Transverse colon (tissue), 3 donors: ENCODE results near the gene PRKG1.

Experiments used
- CTCF ChIP-seq, 5 experiments: fragments of 200-600 bp in 3 of 5; fragments of 450-650 bp in 2 of 5; sonication (generic) in 3 of 5; IDR thresholded peaks; 1 replicate in 2 of 5; 2 replicates in 3 of 5; pipeline ENCODE4 v1.5.1; 2016 to 2017; ENCODE audit warnings: antibody characterized with exemption in 5 of 5, inconsistent platforms in 3 of 5, mild to moderate bottlenecking in 2 of 5, moderate library complexity in 1 of 5
- POLR2A ChIP-seq: fragments of 450-650 bp; IDR thresholded peaks from one replicate; pipeline ENCODE4 v1.6.1; 2016; ENCODE audit warnings: antibody characterized with exemption, mild to moderate bottlenecking, moderate library complexity

- no peak for TF ChIP-seq CTCF (IDR thresholded peaks at IDR 0.05)
- TF ChIP-seq POLR2A = no peak
Measured at GRCh38 chr10:51758366-51758765, 684.1 kb downstream of the PRKG1 start.
